Fibroblast of lung (primary cell): ENCODE data around the gene KCNJ14. TPM values are rescaled to one million over a fixed set of nuclear protein-coding genes. Genes with fewer than 3 reads are reported as not detected.

ENCODE experiments used
- DNase-seq, 2 donors: peaks; one replicate each; pipeline versions ENCODE4 v3.0.0 to v3.0.0-alpha.2; 2010; ENCODE audit warnings: low read depth in 2 of 2
- H2AFZ ChIP-seq: 2 replicates; pipeline ENCODE4 v1.5.1; 2012; ENCODE audit warnings: low read length, control low read depth, inconsistent platforms
- H3K27ac ChIP-seq: 2 replicates; pipeline ENCODE4 v1.5.1; 2011; ENCODE audit warnings: low read length, control low read depth; ENCODE audit not compliant: insufficient read depth
- H3K27me3 ChIP-seq: 2 replicates; pipeline ENCODE4 v1.5.1; 2011; ENCODE audit warnings: mild to moderate bottlenecking, low read length; ENCODE audit not compliant: control insufficient read depth, insufficient read depth
- H3K36me3 ChIP-seq: 2 replicates; pipeline ENCODE4 v1.5.1; 2011; ENCODE audit warnings: low read length; ENCODE audit not compliant: control insufficient read depth, insufficient read depth
- H3K4me1 ChIP-seq: 2 replicates; pipeline ENCODE4 v1.5.1; 2011; ENCODE audit warnings: low read length; ENCODE audit not compliant: control insufficient read depth, insufficient read depth; ENCODE audit errors: extremely low read depth
- H3K4me2 ChIP-seq: 2 replicates; pipeline ENCODE4 v1.5.1; 2011; ENCODE audit warnings: low read length, control low read depth; ENCODE audit not compliant: insufficient read depth; ENCODE audit errors: extremely low read depth
- H3K4me3 ChIP-seq, 4 experiments: fragments of 200-600 bp in 1 of 4; sonication (generic) in 1 of 4; replicated peaks in 1 of 4; 2 replicates each; pipeline ENCODE4 v1.5.1; 2011 to 2016; ENCODE audit warnings: low read length in 4 of 4, low read depth in 3 of 4, mild to moderate bottlenecking in 3 of 4, control low read depth in 2 of 4, inconsistent platforms in 1 of 4, mixed read lengths in 1 of 4; ENCODE audit not compliant: insufficient read depth in 1 of 4; ENCODE audit errors: control extremely low read depth in 1 of 4
- H3K79me2 ChIP-seq: 2 replicates; pipeline ENCODE4 v1.5.1; 2012; ENCODE audit warnings: mild to moderate bottlenecking, low read length, inconsistent platforms; ENCODE audit not compliant: control insufficient read depth, insufficient read depth
- H3K9ac ChIP-seq: 2 replicates; pipeline ENCODE4 v1.5.1; 2011; ENCODE audit warnings: mild to moderate bottlenecking, low read length, control low read depth; ENCODE audit not compliant: insufficient read depth
- H3K9me3 ChIP-seq: 2 replicates; pipeline ENCODE4 v1.5.1; 2012; ENCODE audit warnings: low read depth, low read length; ENCODE audit not compliant: control insufficient read depth, insufficient read depth
- H4K20me1 ChIP-seq: 2 replicates; pipeline ENCODE4 v1.5.1; 2011; ENCODE audit warnings: low read length; ENCODE audit not compliant: control insufficient read depth, insufficient read depth; ENCODE audit errors: extremely low read depth
- CTCF ChIP-seq, 2 donors: IDR thresholded peaks in 1 of 2; conservative IDR thresholded peaks in 1 of 2; 1 replicate in 1 of 2; 2 replicates in 1 of 2; pipeline ENCODE4 v1.5.1; 2011 to 2012; ENCODE audit warnings: low read length in 2 of 2, control low read depth in 1 of 2, inconsistent platforms in 1 of 2, low read depth in 1 of 2, mild to moderate bottlenecking in 1 of 2
- EZH2 ChIP-seq: IDR thresholded peaks from 2 replicates; pipeline ENCODE4 v1.5.1; 2012; ENCODE audit warnings: low read length, control low read depth, mild to moderate bottlenecking; ENCODE audit errors: missing control alignments
- polyA plus RNA-seq, 2 donors: library from polyadenylated mRNA; depleted of rRNA in 1 of 2; stranded (reverse) in 1 of 2; unstranded in 1 of 2; fragments of >200 nt; gene quantifications; 2 replicates each; pipeline ENCODE4 v1.2.1, GENCODE V29; 2011 to 2012; ENCODE audit warnings: missing spikeins in 1 of 2
- total RNA-seq: library from RNA; depleted of rRNA; stranded (reverse); fragments of >200 nt; gene quantifications from 2 replicates; pipeline ENCODE4 v1.2.1, GENCODE V29; 2014

The KCNJ14 gene
- total and polyA plus RNA-seq, 2 donors (not counting 1 experiment from before 2014, with no cell fraction given): 0.15 to 0.50 TPM

- Histone ChIP-seq H3K27ac (no peak overlapping the region), H3K27me3 (no peaks in the 10 kb centered on the region), H3K4me3 (no peak overlapping the region), H3K4me2 (no peak overlapping the region), H3K9me3 (no peaks in the 10 kb centered on the region), H3K4me1 (no peaks in the 10 kb centered on the region), H3K36me3 (peaks cover 23% of the 10 kb centered on the region), H2AFZ (no peak overlapping the region), H4K20me1 (no peaks in the 10 kb centered on the region), H3K79me2 (no peaks in the 10 kb centered on the region), H3K9ac (no peak overlapping the region)
- DNase-seq: no peak
- no peak for TF ChIP-seq CTCF (conservative IDR thresholded peaks at IDR 0.05 in 1 of 2, IDR thresholded peaks at IDR 0.05 in 1 of 2; ENCODE audit: low read depth in 1 of 2, low read length in 2 of 2)
- no peak for TF ChIP-seq EZH2
Measured at GRCh38 chr19:48454150-48454730, 1.1 kb upstream of the KCNJ14 start.

- Histone ChIP-seq H3K36me3 (peaks cover 16% of the 10 kb centered on the region), H3K27ac (no peak overlapping the region), H2AFZ (no peak overlapping the region), H3K4me3 (no peak overlapping the region), H3K4me2 (no peak overlapping the region), H3K9ac (no peak overlapping the region), H4K20me1 (no peaks in the 10 kb centered on the region), H3K9me3 (no peaks in the 10 kb centered on the region), H3K27me3 (no peaks in the 10 kb centered on the region), H3K79me2 (no peaks in the 10 kb centered on the region), H3K4me1 (no peaks in the 10 kb centered on the region)
- TF ChIP-seq CTCF (conservative IDR thresholded peaks at IDR 0.05 in 1 of 2, IDR thresholded peaks at IDR 0.05 in 1 of 2; ENCODE audit: low read depth in 1 of 2, low read length in 2 of 2) (no peak), EZH2 (no peak)
- DNase-seq: no peak
Measured at GRCh38 chr19:48455908-48456562, 661 bp downstream of the KCNJ14 start.

GRCh38 chr19:48456864-48457263, 1.5 kb downstream of the KCNJ14 start:
- H3K36me3 ChIP-seq: peaks cover 14% of the 10 kb centered on the region
- no peaks in the 10 kb centered on the region for H3K79me2 ChIP-seq
- H3K27me3 ChIP-seq: no peaks in the 10 kb centered on the region
- H3K27ac ChIP-seq: no peak overlapping the region
- H4K20me1 ChIP-seq: no peaks in the 10 kb centered on the region
- no peak overlapping the region for H3K9ac ChIP-seq
- no peaks in the 10 kb centered on the region for H3K4me1 ChIP-seq
- no peak overlapping the region for H2AFZ ChIP-seq
- H3K4me3 ChIP-seq: no peak overlapping the region
- no peak overlapping the region for H3K4me2 ChIP-seq
- H3K9me3 ChIP-seq: no peaks in the 10 kb centered on the region
- no peak for DNase-seq
- TF ChIP-seq CTCF (conservative IDR thresholded peaks at IDR 0.05 in 1 of 2, IDR thresholded peaks at IDR 0.05 in 1 of 2; ENCODE audit: low read depth in 1 of 2, low read length in 2 of 2) (no peak), EZH2 (no peak)
